Measurements from ENCODE around the gene PSMA2. TPM values are rescaled to one million over a fixed set of nuclear protein-coding genes. Genes with fewer than 3 reads are reported as not detected.

PSMA2 gene
- total RNA-seq, 2 experiments from 2014 or later, result 38.8 to 41.0 TPM

DNA sequence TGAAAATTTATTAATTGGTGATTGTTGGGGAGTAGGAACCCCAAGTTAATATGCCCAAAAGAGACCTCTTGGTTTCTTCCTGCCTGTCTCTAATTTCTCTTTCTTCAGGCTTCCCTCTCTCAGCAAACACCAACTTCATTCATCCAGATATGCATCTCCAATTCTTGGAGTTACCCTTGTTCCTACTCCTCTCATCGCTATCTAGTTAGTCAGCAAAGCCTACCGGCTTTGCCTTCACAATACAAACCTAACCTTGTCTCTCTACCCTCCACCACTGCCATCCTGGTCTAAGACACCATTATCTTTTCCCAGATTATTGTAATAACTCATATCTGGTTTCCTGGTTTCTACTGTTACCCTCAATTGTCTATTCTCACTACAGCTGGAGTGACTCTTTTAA, 48.1 kb upstream of the PSMA2 start:
- TF ChIP-seq, protein P1, sequence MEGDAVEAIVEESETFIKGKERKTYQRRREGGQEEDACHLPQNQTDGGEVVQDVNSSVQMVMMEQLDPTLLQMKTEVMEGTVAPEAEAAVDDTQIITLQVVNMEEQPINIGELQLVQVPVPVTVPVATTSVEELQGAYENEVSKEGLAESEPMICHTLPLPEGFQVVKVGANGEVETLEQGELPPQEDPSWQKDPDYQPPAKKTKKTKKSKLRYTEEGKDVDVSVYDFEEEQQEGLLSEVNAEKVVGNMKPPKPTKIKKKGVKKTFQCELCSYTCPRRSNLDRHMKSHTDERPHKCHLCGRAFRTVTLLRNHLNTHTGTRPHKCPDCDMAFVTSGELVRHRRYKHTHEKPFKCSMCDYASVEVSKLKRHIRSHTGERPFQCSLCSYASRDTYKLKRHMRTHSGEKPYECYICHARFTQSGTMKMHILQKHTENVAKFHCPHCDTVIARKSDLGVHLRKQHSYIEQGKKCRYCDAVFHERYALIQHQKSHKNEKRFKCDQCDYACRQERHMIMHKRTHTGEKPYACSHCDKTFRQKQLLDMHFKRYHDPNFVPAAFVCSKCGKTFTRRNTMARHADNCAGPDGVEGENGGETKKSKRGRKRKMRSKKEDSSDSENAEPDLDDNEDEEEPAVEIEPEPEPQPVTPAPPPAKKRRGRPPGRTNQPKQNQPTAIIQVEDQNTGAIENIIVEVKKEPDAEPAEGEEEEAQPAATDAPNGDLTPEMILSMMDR (IDR thresholded peaks at IDR 0.05), result no peak
- intact Hi-C loops (cut with DNase I, micrococcal nuclease), result no loop called here
- ATAC-seq (ENCODE audit: poor library complexity) (no peak), DNase-seq (no peak)
- no peak overlapping the region for H3K4me3 Mint-ChIP-seq
- CTCF ChIA-PET, result no interaction called here
- no peaks in the 10 kb centered on the region for H3K36me3 ChIP-seq (ENCODE audit: insufficient read depth, low read length)
- no peaks in the 10 kb centered on the region for H3K36me3 Mint-ChIP-seq (ENCODE audit: low read depth)
- no peaks in the 10 kb centered on the region for H3K9me3 ChIP-seq (ENCODE audit: control insufficient read depth in 1 of 2, insufficient read depth in 1 of 2, low read length in 2 of 2)
- no peak overlapping the region for H3K27ac ChIP-seq (ENCODE audit: low read depth in 1 of 2, low read length in 2 of 2)
- POLR2A ChIA-PET, result no interaction called here
- no peaks in the 10 kb centered on the region for H3K4me1 Mint-ChIP-seq (ENCODE audit: low read depth)
- no peak overlapping the region for H3K4me3 ChIP-seq (ENCODE audit: low read length)
- peaks cover 42% of the 10 kb centered on the region for H3K27me3 Mint-ChIP-seq
- H3K9me3 Mint-ChIP-seq, result no peaks in the 10 kb centered on the region
- H3K4me1 ChIP-seq (ENCODE audit: insufficient read depth, low read length), result no peaks in the 10 kb centered on the region
- H3K27me3 ChIP-seq (ENCODE audit: control insufficient read depth in 1 of 2, insufficient read depth in 2 of 2, low read length in 2 of 2), result no peaks in the 10 kb centered on the region
- H3K27ac Mint-ChIP-seq, result no peak overlapping the region

DNA sequence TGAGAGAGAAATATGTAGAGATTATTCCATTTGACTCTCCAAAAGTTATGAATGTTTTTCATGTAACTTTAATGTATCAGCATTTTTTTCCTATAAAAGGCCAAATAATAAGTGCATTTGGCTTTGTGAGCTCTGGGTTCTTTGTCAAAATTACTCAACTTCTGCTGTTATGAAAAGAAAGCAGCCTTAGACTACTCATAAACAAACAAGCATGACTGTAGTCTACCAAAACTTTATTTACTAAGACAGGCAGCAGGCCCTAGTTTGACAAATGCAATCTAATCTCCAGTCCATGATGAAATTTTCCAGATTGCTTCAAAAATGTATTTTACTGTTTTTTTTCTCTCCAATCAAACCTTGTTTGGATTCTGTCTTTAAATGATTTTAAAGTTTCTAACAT, 46.5 kb upstream of the PSMA2 start:
- no peaks in the 10 kb centered on the region for H3K4me1 ChIP-seq (ENCODE audit: insufficient read depth, low read length)
- H3K4me1 Mint-ChIP-seq (ENCODE audit: low read depth), result no peaks in the 10 kb centered on the region
- no peaks in the 10 kb centered on the region for H3K36me3 Mint-ChIP-seq (ENCODE audit: low read depth)
- DNase-seq, result no peak
- no peak overlapping the region for H3K4me3 ChIP-seq (ENCODE audit: low read length)
- no peak overlapping the region for H3K27ac Mint-ChIP-seq
- TF ChIP-seq, protein P1 (IDR thresholded peaks at IDR 0.05), result no peak
- H3K27ac ChIP-seq (ENCODE audit: low read depth in 1 of 2, low read length in 2 of 2), result no peak overlapping the region
- ATAC-seq (ENCODE audit: poor library complexity), result no peak
- ChIA-PET POLR2A (no interaction called here), CTCF (interaction anchor here (1.0 kb wide), 1 partner anchor 14 kb away, joined by 3 read pairs; no protein-coding TSS in a partner anchor)
- no peak overlapping the region for H3K4me3 Mint-ChIP-seq
- no peaks in the 10 kb centered on the region for H3K36me3 ChIP-seq (ENCODE audit: insufficient read depth, low read length)
- peaks cover 51% of the 10 kb centered on the region for H3K27me3 Mint-ChIP-seq
- intact Hi-C loops (cut with DNase I, micrococcal nuclease), result no loop called here
- H3K9me3 Mint-ChIP-seq, result no peaks in the 10 kb centered on the region
- no peaks in the 10 kb centered on the region for H3K9me3 ChIP-seq (ENCODE audit: control insufficient read depth in 1 of 2, insufficient read depth in 1 of 2, low read length in 2 of 2)
- no peaks in the 10 kb centered on the region for H3K27me3 ChIP-seq (ENCODE audit: control insufficient read depth in 1 of 2, insufficient read depth in 2 of 2, low read length in 2 of 2)

- H3K27me3 Mint-ChIP-seq, result peaks cover 48% of the 10 kb centered on the region
- Histone ChIP-seq H3K4me3 (ENCODE audit: low read length) (no peak overlapping the region), H3K27ac (ENCODE audit: low read depth in 1 of 2, low read length in 2 of 2) (no peak overlapping the region), H3K4me1 (ENCODE audit: insufficient read depth, low read length) (no peaks in the 10 kb centered on the region), H3K9me3 (ENCODE audit: control insufficient read depth in 1 of 2, insufficient read depth in 1 of 2, low read length in 2 of 2) (no peaks in the 10 kb centered on the region), H3K27me3 (ENCODE audit: control insufficient read depth in 1 of 2, insufficient read depth in 2 of 2, low read length in 2 of 2) (no peaks in the 10 kb centered on the region), H3K36me3 (ENCODE audit: insufficient read depth, low read length) (no peaks in the 10 kb centered on the region)
- no peaks in the 10 kb centered on the region for H3K4me1 Mint-ChIP-seq (ENCODE audit: low read depth)
- no peak overlapping the region for H3K27ac Mint-ChIP-seq
- ATAC-seq (ENCODE audit: poor library complexity) (no peak), DNase-seq (no peak)
- TF ChIP-seq, protein P1 (IDR thresholded peaks at IDR 0.05), result no peak
- no peaks in the 10 kb centered on the region for H3K36me3 Mint-ChIP-seq (ENCODE audit: low read depth)
- intact Hi-C loops (cut with DNase I, micrococcal nuclease), result no loop called here
- no peak overlapping the region for H3K4me3 Mint-ChIP-seq
- ChIA-PET POLR2A (no interaction called here), CTCF (no interaction called here)
- H3K9me3 Mint-ChIP-seq, result no peaks in the 10 kb centered on the region
These were observed 44.4 kb upstream of the PSMA2 start for GRCh38 chr7:42976371-42976770.
